Measurements from ENCODE around the gene NOL8. TPM values are rescaled to one million over a fixed set of nuclear protein-coding genes. Genes with fewer than 3 reads are reported as not detected.

Gene NOL8
- total RNA-seq, 4 donors from 2014 or later = 38.4 to 46.3 (median 44.7) TPM

GRCh38 chr9:92327283-92327850 is 2.2 kb upstream of the NOL8 start:
- no peak for TF ChIP-seq CTCF (IDR thresholded peaks at IDR 0.05; ENCODE audit: low read depth)

GRCh38 chr9:92325991-92326500 is 896 bp upstream of the NOL8 start:
- no peak for TF ChIP-seq CTCF (IDR thresholded peaks at IDR 0.05; ENCODE audit: low read depth)

- no peak for TF ChIP-seq CTCF (IDR thresholded peaks at IDR 0.05; ENCODE audit: low read depth)
Observed at GRCh38 chr9:92324889-92325268, 271 bp downstream of the NOL8 start.

- TF ChIP-seq CTCF (IDR thresholded peaks at IDR 0.05; ENCODE audit: low read depth) = no peak
Observed at GRCh38 chr9:92324431-92324830, 719 bp downstream of the NOL8 start.

- TF ChIP-seq CTCF (IDR thresholded peaks at IDR 0.05; ENCODE audit: low read depth) = no peak
Observed at GRCh38 chr9:92315456-92315855, 9.7 kb downstream of the NOL8 start.

GRCh38 chr9:92313624-92314012 is 11.5 kb downstream of the NOL8 start:
- no peak for TF ChIP-seq CTCF (IDR thresholded peaks at IDR 0.05; ENCODE audit: low read depth)

- TF ChIP-seq CTCF (IDR thresholded peaks at IDR 0.05; ENCODE audit: low read depth) = no peak
Observed at GRCh38 chr9:92312887-92313623, 12.1 kb downstream of the NOL8 start.
